Neural progenitor cell (in vitro differentiated cells): Measurements from ENCODE around the gene ISY1. TPM values are rescaled to one million over a fixed set of nuclear protein-coding genes. Genes with fewer than 3 reads are reported as not detected.

Experiments used
- DNase-seq: peaks from one replicate; pipeline ENCODE4 v3.0.0-alpha.2; 2016; ENCODE audit warnings: low spot score
- H2AFZ ChIP-seq: fragments of 200-600 bp; sonication (generic); replicated peaks from 2 replicates; pipeline ENCODE4 v1.6.1; 2016; ENCODE audit warnings: antibody characterized with exemption
- H3F3A ChIP-seq: fragments of 200-600 bp; sonication (generic); 2 replicates; pipeline ENCODE4 v1.6.1; 2016; ENCODE audit warnings: antibody characterized with exemption, low read depth
- H3K27ac ChIP-seq: fragments of 200-600 bp; sonication (generic); 2 replicates; pipeline ENCODE4 v1.5.1; 2016; ENCODE audit warnings: mild to moderate bottlenecking
- H3K27me3 ChIP-seq: fragments of 200-600 bp; sonication (generic); 2 replicates; pipeline ENCODE4 v1.6.1; 2016; ENCODE audit warnings: mild to moderate bottlenecking, moderate library complexity
- H3K36me3 ChIP-seq: fragments of 200-600 bp; sonication (generic); 2 replicates; pipeline ENCODE4 v1.5.1; 2016
- H3K4me1 ChIP-seq: fragments of 200-600 bp; sonication (generic); 2 replicates; pipeline ENCODE4 v1.6.1; 2016; ENCODE audit warnings: mixed run types
- H3K4me2 ChIP-seq: fragments of 200-600 bp; sonication (generic); 2 replicates; pipeline ENCODE4 v1.6.1; 2016
- H3K4me3 ChIP-seq: fragments of 200-600 bp; sonication (generic); 2 replicates; pipeline ENCODE4 v1.5.1; 2016
- H3K79me2 ChIP-seq: fragments of 200-600 bp; sonication (generic); 2 replicates; pipeline ENCODE4 v1.6.1; 2016; ENCODE audit warnings: low read depth
- H3K9ac ChIP-seq: fragments of 200-600 bp; sonication (generic); 2 replicates; pipeline ENCODE4 v1.6.1; 2016
- H3K9me3 ChIP-seq: fragments of 200-600 bp; sonication (generic); 2 replicates; pipeline ENCODE4 v1.5.1; 2016; ENCODE audit warnings: low read depth
- H4K20me1 ChIP-seq: fragments of 200-600 bp; sonication (generic); 2 replicates; pipeline ENCODE4 v1.6.1; 2016; ENCODE audit warnings: low read depth
- H3K27ac Mint-ChIP-seq: 3 replicates; pipeline ENCODE4 v1.8.0; 2021; ENCODE audit warnings: mixed read lengths
- H3K27me3 Mint-ChIP-seq: 2 replicates; pipeline ENCODE4 v1.8.0; 2022; ENCODE audit warnings: low read depth, mild to moderate bottlenecking, inconsistent platforms, moderate library complexity, mixed read lengths; ENCODE audit not compliant: insufficient read depth
- H3K36me3 Mint-ChIP-seq: 3 replicates; pipeline ENCODE4 v1.8.0; 2021; ENCODE audit warnings: mixed read lengths
- H3K4me1 Mint-ChIP-seq: 3 replicates; pipeline ENCODE4 v1.8.0; 2021; ENCODE audit warnings: mixed read lengths
- H3K4me3 Mint-ChIP-seq: 3 replicates; pipeline ENCODE4 v1.8.0; 2021; ENCODE audit warnings: mild to moderate bottlenecking, moderate library complexity, mixed read lengths
- H3K9me3 Mint-ChIP-seq: 3 replicates; pipeline ENCODE4 v1.8.0; 2020; ENCODE audit warnings: mixed read lengths
- EZH2 ChIP-seq: fragments of 200-600 bp; sonication (generic); IDR thresholded peaks from 2 replicates; pipeline ENCODE4 v1.6.1; 2017; ENCODE audit warnings: antibody characterized with exemption, mild to moderate bottlenecking, moderate library complexity
- EZH2phosphoT487 ChIP-seq: fragments of 200-600 bp; sonication (generic); IDR thresholded peaks from 2 replicates; pipeline ENCODE4 v1.6.1; 2017; ENCODE audit warnings: antibody characterized with exemption
- total RNA-seq: library from RNA; depleted of rRNA; stranded (reverse); fragments of >200 nt; gene quantifications from 2 replicates; pipeline ENCODE4 v1.2.3, GENCODE V29; 2015; ENCODE audit warnings: low replicate concordance
- TF ChIP-seq, protein P1 (sequence below): fragments of 200-600 bp; sonication (generic); IDR thresholded peaks from 2 replicates; pipeline ENCODE4 v1.5.1; 2017; ENCODE audit warnings: antibody characterized with exemption, mild to moderate bottlenecking

Gene ISY1
- total RNA-seq, 1 donor from 2014 or later = 31.9 TPM

DNA sequence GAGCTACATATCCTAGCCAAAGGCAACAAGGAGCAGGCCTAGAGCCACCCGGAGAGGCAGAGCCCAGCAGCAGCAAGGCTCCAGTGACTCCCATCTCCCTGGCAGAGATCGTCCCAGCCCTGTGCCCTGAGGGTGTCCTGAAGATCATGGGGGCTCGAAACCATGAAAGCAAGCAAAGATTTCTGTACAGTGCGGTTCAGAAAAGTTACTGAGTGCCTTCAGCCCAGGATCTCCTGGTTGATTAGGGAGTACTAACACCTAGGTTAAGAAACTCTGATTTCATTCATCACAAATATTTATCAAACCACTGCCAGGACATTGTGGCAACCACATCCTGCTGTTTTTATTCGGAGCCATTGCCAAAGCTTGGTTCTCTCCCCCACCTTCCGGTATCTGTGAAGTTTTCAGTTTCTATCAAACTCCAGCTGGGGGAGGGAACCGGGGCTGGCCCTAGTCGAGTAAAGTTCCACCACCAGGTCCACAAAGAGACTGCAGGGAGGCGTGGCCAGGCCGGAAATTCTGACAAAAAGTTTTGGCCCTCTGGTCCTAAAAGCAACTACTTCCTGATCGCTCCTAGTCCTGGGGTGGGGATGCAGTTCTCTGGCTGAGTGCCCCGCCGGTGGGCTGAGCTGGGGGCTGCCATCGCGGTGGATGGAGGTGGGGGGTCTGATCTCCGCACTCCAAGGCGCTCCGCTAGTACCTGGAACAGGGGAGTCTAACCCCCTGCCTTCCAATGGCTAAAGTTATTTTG, 40.4 kb downstream of the ISY1 start:
- H3K4me3 ChIP-seq = peak overlapping the region; percentile 70
- H3K4me2 ChIP-seq = peak overlapping the region; percentile 95
- no peaks in the 10 kb centered on the region for H3K27me3 ChIP-seq
- H3K4me3 Mint-ChIP-seq = peak overlapping the region; percentile 85
- no peaks in the 10 kb centered on the region for H3K9me3 Mint-ChIP-seq
- no peaks in the 10 kb centered on the region for H3K27me3 Mint-ChIP-seq
- no peak overlapping the region for H3K27ac ChIP-seq
- H3K36me3 ChIP-seq = no peaks in the 10 kb centered on the region
- H2AFZ ChIP-seq = peak overlapping the region; percentile 93
- peaks cover 22% of the 10 kb centered on the region for H3K4me1 ChIP-seq
- H3K36me3 Mint-ChIP-seq = peaks cover 2% of the 10 kb centered on the region
- H3K27ac Mint-ChIP-seq = peak overlapping the region; percentile 4
- H3K9me3 ChIP-seq = no peaks in the 10 kb centered on the region
- H3K9ac ChIP-seq = peak overlapping the region; percentile 62
- TF ChIP-seq, protein P1, sequence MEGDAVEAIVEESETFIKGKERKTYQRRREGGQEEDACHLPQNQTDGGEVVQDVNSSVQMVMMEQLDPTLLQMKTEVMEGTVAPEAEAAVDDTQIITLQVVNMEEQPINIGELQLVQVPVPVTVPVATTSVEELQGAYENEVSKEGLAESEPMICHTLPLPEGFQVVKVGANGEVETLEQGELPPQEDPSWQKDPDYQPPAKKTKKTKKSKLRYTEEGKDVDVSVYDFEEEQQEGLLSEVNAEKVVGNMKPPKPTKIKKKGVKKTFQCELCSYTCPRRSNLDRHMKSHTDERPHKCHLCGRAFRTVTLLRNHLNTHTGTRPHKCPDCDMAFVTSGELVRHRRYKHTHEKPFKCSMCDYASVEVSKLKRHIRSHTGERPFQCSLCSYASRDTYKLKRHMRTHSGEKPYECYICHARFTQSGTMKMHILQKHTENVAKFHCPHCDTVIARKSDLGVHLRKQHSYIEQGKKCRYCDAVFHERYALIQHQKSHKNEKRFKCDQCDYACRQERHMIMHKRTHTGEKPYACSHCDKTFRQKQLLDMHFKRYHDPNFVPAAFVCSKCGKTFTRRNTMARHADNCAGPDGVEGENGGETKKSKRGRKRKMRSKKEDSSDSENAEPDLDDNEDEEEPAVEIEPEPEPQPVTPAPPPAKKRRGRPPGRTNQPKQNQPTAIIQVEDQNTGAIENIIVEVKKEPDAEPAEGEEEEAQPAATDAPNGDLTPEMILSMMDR = peak; percentile 20
- TF ChIP-seq EZH2phosphoT487 = no peak
- TF ChIP-seq EZH2 = no peak
- H3F3A ChIP-seq = peaks cover 16% of the 10 kb centered on the region
- peak; percentile 80 for DNase-seq
- peaks cover 41% of the 10 kb centered on the region for H3K4me1 Mint-ChIP-seq
- peaks cover 26% of the 10 kb centered on the region for H3K79me2 ChIP-seq
- peaks cover 30% of the 10 kb centered on the region for H4K20me1 ChIP-seq

DNA sequence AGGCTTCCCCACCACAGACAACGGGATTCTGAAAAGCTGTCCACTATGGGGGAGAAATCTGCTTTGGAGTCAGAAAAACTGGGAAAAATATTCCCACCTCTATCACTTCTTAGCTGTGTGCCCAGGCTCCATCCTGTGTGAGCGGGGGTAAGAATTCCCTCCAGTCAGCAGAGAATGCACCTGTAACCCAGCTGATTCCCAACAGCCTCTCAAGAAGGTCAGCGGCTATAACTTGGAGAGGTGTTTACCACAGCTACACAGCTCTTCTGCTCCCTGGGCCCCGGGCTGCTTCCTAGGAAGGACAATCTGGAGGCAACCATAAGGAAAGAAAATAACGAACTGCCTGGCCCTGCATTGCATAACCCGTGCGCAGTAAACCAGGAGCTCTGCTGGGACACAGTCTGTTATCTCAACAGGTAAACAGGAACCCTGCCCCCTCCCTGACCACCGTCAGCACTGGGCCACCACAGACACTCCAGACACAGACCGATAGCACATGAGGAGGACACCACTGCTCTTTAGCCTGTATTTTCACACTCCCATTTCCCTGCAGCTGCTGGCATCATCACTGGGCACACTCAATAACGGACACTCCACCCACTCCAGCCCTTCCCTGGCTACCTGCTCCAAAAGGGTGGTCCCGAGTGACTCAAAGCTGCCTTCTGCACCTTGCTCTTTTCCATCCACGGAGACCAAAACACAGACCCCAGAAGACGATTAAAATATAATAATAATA, 41.3 kb downstream of the ISY1 start:
- no peak overlapping the region for H3K27ac ChIP-seq
- peaks cover 16% of the 10 kb centered on the region for H3F3A ChIP-seq
- DNase-seq = no peak
- no peaks in the 10 kb centered on the region for H3K36me3 ChIP-seq
- H3K27me3 Mint-ChIP-seq = no peaks in the 10 kb centered on the region
- H3K4me3 ChIP-seq = peak overlapping the region; percentile 70
- H3K4me1 ChIP-seq = peaks cover 28% of the 10 kb centered on the region
- H3K27me3 ChIP-seq = no peaks in the 10 kb centered on the region
- H3K36me3 Mint-ChIP-seq = peaks cover 2% of the 10 kb centered on the region
- H3K4me1 Mint-ChIP-seq = peaks cover 41% of the 10 kb centered on the region
- H4K20me1 ChIP-seq = peaks cover 30% of the 10 kb centered on the region
- no peaks in the 10 kb centered on the region for H3K9me3 Mint-ChIP-seq
- no peak overlapping the region for H3K27ac Mint-ChIP-seq
- TF ChIP-seq EZH2 (no peak), EZH2phosphoT487 (no peak)
- TF ChIP-seq, protein P1 = no peak
- peaks cover 26% of the 10 kb centered on the region for H3K79me2 ChIP-seq
- peak overlapping the region; percentile 85 for H3K4me3 Mint-ChIP-seq
- no peaks in the 10 kb centered on the region for H3K9me3 ChIP-seq
- H3K9ac ChIP-seq = no peak overlapping the region
- peak overlapping the region; percentile 95 for H3K4me2 ChIP-seq
- no peak overlapping the region for H2AFZ ChIP-seq

DNA sequence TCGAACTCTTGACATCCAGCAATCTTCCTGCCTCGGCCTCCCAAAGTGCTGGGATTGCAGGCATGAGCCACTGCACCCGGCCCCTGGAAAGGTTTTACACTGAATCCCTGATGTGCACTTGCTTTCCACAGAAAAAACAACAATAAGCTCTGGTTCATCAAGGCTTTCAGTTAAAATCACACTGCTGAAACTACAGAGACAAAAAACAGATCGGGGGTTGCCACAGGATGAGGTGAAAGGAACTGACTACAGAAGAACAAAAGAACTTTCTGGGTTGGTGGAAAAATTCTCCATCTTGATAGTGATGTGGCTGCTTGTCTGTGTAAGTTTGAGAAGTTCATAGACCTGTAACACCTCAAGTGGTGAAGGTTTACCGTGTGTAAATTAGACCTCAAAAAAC, 42.1 kb downstream of the ISY1 start:
- H3K27me3 ChIP-seq = no peaks in the 10 kb centered on the region
- Mint-ChIP-seq H3K4me1 (peaks cover 41% of the 10 kb centered on the region), H3K27me3 (no peaks in the 10 kb centered on the region), H3K9me3 (no peaks in the 10 kb centered on the region), H3K27ac (no peak overlapping the region), H3K36me3 (peaks cover 2% of the 10 kb centered on the region), H3K4me3 (peak overlapping the region; percentile 85)
- H4K20me1 ChIP-seq = peaks cover 30% of the 10 kb centered on the region
- no peak for TF ChIP-seq EZH2
- TF ChIP-seq, protein P1 = no peak
- TF ChIP-seq EZH2phosphoT487 = no peak
- no peak overlapping the region for H3K27ac ChIP-seq
- H3K9me3 ChIP-seq = no peaks in the 10 kb centered on the region
- peaks cover 31% of the 10 kb centered on the region for H3K79me2 ChIP-seq
- H3K36me3 ChIP-seq = no peaks in the 10 kb centered on the region
- peaks cover 35% of the 10 kb centered on the region for H3K4me1 ChIP-seq
- no peak overlapping the region for H3K4me3 ChIP-seq
- H2AFZ ChIP-seq = no peak overlapping the region
- H3F3A ChIP-seq = peaks cover 16% of the 10 kb centered on the region
- no peak overlapping the region for H3K9ac ChIP-seq
- peak overlapping the region; percentile 95 for H3K4me2 ChIP-seq
- no peak for DNase-seq
